Left lung (tissue), 10 donors: ENCODE results near the gene SH3GL1. TPM values are rescaled to one million over a fixed set of nuclear protein-coding genes. Genes with fewer than 3 reads are reported as not detected.

ENCODE experiments used
- ATAC-seq: fragments of 200-7000 bp; cut with Tn5 transposase; one replicate; pipeline ENCODE4 v1.9.1; 2020; ENCODE audit warnings: moderate library complexity
- DNase-seq, 4 donors: peaks; one replicate each; pipeline ENCODE4 v3.0.0-alpha.2; 2013 to 2020
- H3K27ac ChIP-seq, 2 donors: fragments of 200-600 bp; sonication (generic) in 1 of 2; one replicate each; pipeline versions ENCODE4 v1.5.0 to v1.8.0; 2020 to 2021
- H3K27me3 ChIP-seq, 2 donors: fragments of 200-600 bp; sonication (generic) in 1 of 2; one replicate each; pipeline versions ENCODE4 v1.5.0 to v1.8.0; 2020 to 2021
- H3K36me3 ChIP-seq, 2 donors: fragments of 200-600 bp; sonication (generic) in 1 of 2; one replicate each; pipeline versions ENCODE4 v1.5.0 to v1.8.0; 2020 to 2021
- H3K4me1 ChIP-seq, 2 donors: fragments of 200-600 bp; one replicate each; pipeline ENCODE4 v1.8.0; 2021
- H3K4me3 ChIP-seq, 2 donors: fragments of 200-600 bp; sonication (generic) in 1 of 2; one replicate each; pipeline versions ENCODE4 v1.5.0 to v1.8.0; 2020 to 2021; ENCODE audit warnings: mild to moderate bottlenecking in 1 of 2
- H3K9me3 ChIP-seq, 2 donors: fragments of 200-600 bp; sonication (generic) in 1 of 2; one replicate each; pipeline versions ENCODE4 v1.5.0 to v1.8.0; 2020 to 2021
- intact Hi-C, 2 donors: fragments of 100-400 bp; cut with DNase I; formaldehyde crosslinking; loops; one replicate each; pipeline versions ENCODE4 v1.11.2 to v1.14.2; 2022
- microRNA-seq, 2 donors: library from miRNA; unstranded; fragments of <30 nt; microRNA quantifications; one replicate each; pipeline ENCODE4, GENCODE V29; 2019
- polyA plus RNA-seq, 6 donors: library from polyadenylated mRNA; unstranded; fragments of 120-200 nt; gene quantifications; one replicate each; pipeline ENCODE4 v1.2.1, GENCODE V29; 2013; ENCODE audit not compliant: insufficient read length in 6 of 6
- total RNA-seq, 2 donors: library from RNA; stranded (reverse); fragmentation: NEBNext Ultra II Directional; extraction: Animal tissue kit (Norgen Biotek cat#: 25700); gene quantifications; one replicate each; pipeline ENCODE4 v1.2.1, GENCODE V29; 2021
- TF ChIP-seq, protein P1 (sequence below), 2 donors: fragments of 200-600 bp; sonication (generic) in 1 of 2; IDR thresholded peaks; one replicate each; pipeline versions ENCODE4 v1.5.0 to v1.8.0; 2021; ENCODE audit warnings: antibody characterized with exemption in 2 of 2
- donor health status: DM: no; HTN: yes; CAD: no.
- donor health status: DM: no; HTN: no; CAD: no.

The SH3GL1 gene
- total and polyA plus RNA-seq, 8 donors = 64.6 to 119 (median 84.4) TPM

DNA sequence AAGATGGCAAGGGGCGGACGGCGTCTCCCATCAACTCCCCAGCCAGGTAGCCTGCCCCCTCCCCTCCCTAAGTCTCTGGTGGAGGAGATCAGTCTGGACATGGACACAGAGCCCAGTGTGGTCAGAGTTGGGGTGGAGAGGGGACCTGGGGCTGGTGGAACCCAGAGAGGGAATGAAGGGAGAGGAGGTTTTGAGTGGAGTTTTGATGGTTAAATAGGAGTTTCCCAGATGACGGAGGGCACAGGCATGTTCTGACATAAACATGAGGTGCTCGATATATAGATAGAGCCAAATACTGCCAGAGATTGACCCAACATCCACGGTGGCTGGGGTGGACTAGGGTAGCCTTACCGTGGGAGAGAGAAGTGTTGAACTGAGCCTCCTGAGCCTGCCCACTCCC lies 81.9 kb downstream of the SH3GL1 start:
- TF ChIP-seq, protein P1, sequence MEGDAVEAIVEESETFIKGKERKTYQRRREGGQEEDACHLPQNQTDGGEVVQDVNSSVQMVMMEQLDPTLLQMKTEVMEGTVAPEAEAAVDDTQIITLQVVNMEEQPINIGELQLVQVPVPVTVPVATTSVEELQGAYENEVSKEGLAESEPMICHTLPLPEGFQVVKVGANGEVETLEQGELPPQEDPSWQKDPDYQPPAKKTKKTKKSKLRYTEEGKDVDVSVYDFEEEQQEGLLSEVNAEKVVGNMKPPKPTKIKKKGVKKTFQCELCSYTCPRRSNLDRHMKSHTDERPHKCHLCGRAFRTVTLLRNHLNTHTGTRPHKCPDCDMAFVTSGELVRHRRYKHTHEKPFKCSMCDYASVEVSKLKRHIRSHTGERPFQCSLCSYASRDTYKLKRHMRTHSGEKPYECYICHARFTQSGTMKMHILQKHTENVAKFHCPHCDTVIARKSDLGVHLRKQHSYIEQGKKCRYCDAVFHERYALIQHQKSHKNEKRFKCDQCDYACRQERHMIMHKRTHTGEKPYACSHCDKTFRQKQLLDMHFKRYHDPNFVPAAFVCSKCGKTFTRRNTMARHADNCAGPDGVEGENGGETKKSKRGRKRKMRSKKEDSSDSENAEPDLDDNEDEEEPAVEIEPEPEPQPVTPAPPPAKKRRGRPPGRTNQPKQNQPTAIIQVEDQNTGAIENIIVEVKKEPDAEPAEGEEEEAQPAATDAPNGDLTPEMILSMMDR (IDR thresholded peaks at IDR 0.05) = no peak
- Histone ChIP-seq H3K9me3 (peaks cover 0 to 21% of the 10 kb centered on the region in 2 donors), H3K4me3 (no peak overlapping the region), H3K4me1 (peaks cover 0 to 7% of the 10 kb centered on the region in 2 donors), H3K27ac (no peak overlapping the region), H3K36me3 (no peaks in the 10 kb centered on the region), H3K27me3 (no peaks in the 10 kb centered on the region)
- DNase-seq (no peak), ATAC-seq (no peak)
- intact Hi-C loops = no loop called here

DNA sequence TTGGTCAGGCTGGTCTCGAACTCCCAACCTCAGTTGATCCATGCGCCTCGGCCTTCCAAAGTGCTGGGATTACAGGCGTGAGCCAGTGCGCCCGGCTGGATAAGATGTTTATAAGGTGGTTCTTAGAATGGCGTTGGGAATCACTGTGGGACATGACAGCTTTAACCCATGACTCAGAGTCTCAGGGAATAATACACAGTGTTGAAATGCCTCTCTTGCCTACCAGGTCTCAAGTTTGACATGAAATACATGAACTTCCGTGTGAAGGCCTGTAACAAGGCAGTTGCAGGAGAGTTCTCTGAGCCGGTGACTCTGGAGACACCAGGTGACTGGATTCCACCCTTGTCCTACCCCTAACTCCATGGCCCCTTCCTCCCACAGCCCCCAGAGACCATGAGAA lies 83.4 kb downstream of the SH3GL1 start:
- Histone ChIP-seq H3K27ac (no peak overlapping the region), H3K4me1 (peaks cover 0 to 7% of the 10 kb centered on the region in 2 donors), H3K4me3 (no peak overlapping the region), H3K36me3 (no peaks in the 10 kb centered on the region), H3K27me3 (no peaks in the 10 kb centered on the region), H3K9me3 (peaks cover 0 to 16% of the 10 kb centered on the region in 2 donors)
- no peak for ATAC-seq
- intact Hi-C loops = no loop called here
- DNase-seq = peak in 1 of 4 donors; percentile 12
- TF ChIP-seq, protein P1 (IDR thresholded peaks at IDR 0.05) = no peak

DNA sequence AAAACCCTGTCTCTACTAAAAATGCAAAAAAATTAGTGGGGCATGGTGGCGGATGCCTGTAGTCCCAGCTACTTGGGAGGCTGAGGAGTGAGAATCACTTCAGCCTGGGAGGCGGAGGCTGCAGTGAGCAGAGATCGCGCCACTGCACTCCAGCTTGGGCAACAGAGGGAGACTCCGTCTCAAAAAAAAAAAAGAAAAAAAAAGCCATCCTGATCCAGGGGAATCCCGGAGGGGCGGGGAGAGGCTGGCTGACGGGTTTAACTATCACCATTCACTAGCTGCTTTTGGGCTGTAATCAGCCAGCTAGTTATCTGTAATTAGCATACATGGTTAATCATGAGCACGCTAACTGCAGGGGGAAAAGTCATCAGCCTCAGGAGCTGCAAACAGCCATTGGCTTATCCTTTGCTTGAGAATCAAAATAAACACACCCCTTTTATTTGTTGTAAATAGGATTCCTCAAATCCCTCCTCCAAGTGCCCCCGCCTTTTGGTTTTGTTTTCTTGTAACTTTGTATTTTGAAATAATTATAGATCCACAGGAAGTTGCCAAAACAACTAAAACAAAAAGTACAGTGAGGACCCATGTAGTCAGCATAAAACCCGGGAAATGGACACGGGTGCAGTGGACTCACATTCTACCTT lies 86.4 kb downstream of the SH3GL1 start:
- Histone ChIP-seq H3K4me1 (peaks cover 0 to 7% of the 10 kb centered on the region in 2 donors), H3K36me3 (no peaks in the 10 kb centered on the region), H3K27ac (peak overlapping the region in 1 of 2 donors; percentile 18), H3K9me3 (no peaks in the 10 kb centered on the region), H3K4me3 (no peak overlapping the region), H3K27me3 (no peaks in the 10 kb centered on the region)
- DNase-seq = peak in 1 of 4 donors; percentile 33
- TF ChIP-seq, protein P1 (IDR thresholded peaks at IDR 0.05) = no peak
- intact Hi-C loops = no loop called here
- ATAC-seq = no peak

Small RNA genes within 50 kb of the gene (microRNA-seq; reads per million reads assigned to microRNA genes)
- gene MIR4746 = 0.41 to 1.0 reads per million in 2 donors

Other genes with a start within 250 kb of the SH3GL1 start
- not detected for gene CREB3L3, start 246.9 kb downstream of the SH3GL1 start, total RNA-seq
- not detected for gene CREB3L3, start 246.9 kb downstream of the SH3GL1 start, polyA plus RNA-seq
- gene SIRT6, start 218.0 kb downstream of the SH3GL1 start, total RNA-seq = 10 to 100 TPM; 20.8 to 21.9 TPM
- 10 to 100 TPM; 17.8 to 24.7 (median 19.0) TPM for gene SIRT6, start 218.0 kb downstream of the SH3GL1 start, polyA plus RNA-seq
- 1 to 10 TPM in 1 of 2 donors, under 1 TPM in 1; 0.58 to 2.1 TPM for gene ANKRD24, start 217.9 kb downstream of the SH3GL1 start, total RNA-seq
- gene ANKRD24, start 217.9 kb downstream of the SH3GL1 start, polyA plus RNA-seq = 1 to 10 TPM in 5 of 6 donors, under 1 TPM in 1; 0.86 to 2.3 (median 1.3) TPM
- 1 to 10 TPM; 1.5 to 6.0 TPM for gene EBI3, start 171.0 kb downstream of the SH3GL1 start, total RNA-seq
- under 1 TPM; 0.39 to 0.73 (median 0.56) TPM for gene EBI3, start 171.0 kb downstream of the SH3GL1 start, polyA plus RNA-seq
- gene YJU2, start 153.5 kb downstream of the SH3GL1 start, total RNA-seq = 10 to 100 TPM; 13.2 to 16.9 TPM
- 10 to 100 TPM; 14.3 to 21.0 (median 18.8) TPM for gene YJU2, start 153.5 kb downstream of the SH3GL1 start, polyA plus RNA-seq
- not detected for gene SHD, start 121.3 kb downstream of the SH3GL1 start, total RNA-seq
- under 1 TPM in 5 of 6 donors, not detected in 1; 0.21 to 0.28 (median 0.21) TPM for gene SHD, start 121.3 kb downstream of the SH3GL1 start, polyA plus RNA-seq
- under 1 TPM; 0.71 to 0.85 TPM for gene TMIGD2, start 98.2 kb downstream of the SH3GL1 start, total RNA-seq
- gene TMIGD2, start 98.2 kb downstream of the SH3GL1 start, polyA plus RNA-seq = under 1 TPM; 0.22 to 0.56 (median 0.34) TPM
- gene FSD1, start 95.9 kb downstream of the SH3GL1 start, total RNA-seq = under 1 TPM in 1 of 2 donors, not detected in 1; 0.55 TPM
- gene FSD1, start 95.9 kb downstream of the SH3GL1 start, polyA plus RNA-seq = 1 to 10 TPM; 1.0 to 1.9 (median 1.5) TPM
- 10 to 100 TPM; 14.1 to 28.1 TPM for gene STAP2, start 61.7 kb downstream of the SH3GL1 start, total RNA-seq
- 10 to 100 TPM; 33.3 to 41.5 (median 36.9) TPM for gene STAP2, start 61.7 kb downstream of the SH3GL1 start, polyA plus RNA-seq
- 10 to 100 TPM; 21.9 to 31.3 TPM for gene MPND, start 57.0 kb downstream of the SH3GL1 start, total RNA-seq
- gene MPND, start 57.0 kb downstream of the SH3GL1 start, polyA plus RNA-seq = 10 to 100 TPM; 19.9 to 27.3 (median 25.8) TPM
- 10 to 100 TPM; 15.6 to 24.1 TPM for gene CHAF1A, start 2.1 kb upstream of the SH3GL1 start, total RNA-seq
- 10 to 100 TPM; 18.5 to 29.3 (median 24.8) TPM for gene CHAF1A, start 2.1 kb upstream of the SH3GL1 start, polyA plus RNA-seq
- gene UBXN6, start 57.2 kb upstream of the SH3GL1 start, total RNA-seq = 10 to 100 TPM; 86.0 to 89.5 TPM
- gene UBXN6, start 57.2 kb upstream of the SH3GL1 start, polyA plus RNA-seq = 100 to 1,000 TPM in 1 of 6 donors, 10 to 100 TPM in 5; 70.2 to 101 (median 84.9) TPM
- 10 to 100 TPM; 30.9 to 36.6 TPM for gene HDGFL2, start 71.8 kb upstream of the SH3GL1 start, total RNA-seq
- 10 to 100 TPM; 59.3 to 87.4 (median 75.3) TPM for gene HDGFL2, start 71.8 kb upstream of the SH3GL1 start, polyA plus RNA-seq
- gene PLIN4, start 117.9 kb upstream of the SH3GL1 start, total RNA-seq = 1 to 10 TPM; 1.2 to 4.0 TPM
- 1 to 10 TPM in 5 of 6 donors, under 1 TPM in 1; 0.88 to 1.2 (median 1.1) TPM for gene PLIN4, start 117.9 kb upstream of the SH3GL1 start, polyA plus RNA-seq
- 10 to 100 TPM in 1 of 2 donors, 1 to 10 TPM in 1; 8.4 to 15.9 TPM for gene PLIN5, start 134.7 kb upstream of the SH3GL1 start, total RNA-seq
- 1 to 10 TPM; 1.8 to 2.8 (median 2.2) TPM for gene PLIN5, start 134.7 kb upstream of the SH3GL1 start, polyA plus RNA-seq
- 10 to 100 TPM; 11.2 to 17.9 TPM for gene LRG1, start 139.5 kb upstream of the SH3GL1 start, total RNA-seq
- under 1 TPM; 0.58 to 0.97 (median 0.79) TPM for gene LRG1, start 139.5 kb upstream of the SH3GL1 start, polyA plus RNA-seq
- 10 to 100 TPM in 1 of 2 donors, 1 to 10 TPM in 1; 4.8 to 24.7 TPM for gene SEMA6B, start 159.1 kb upstream of the SH3GL1 start, total RNA-seq
- 1 to 10 TPM; 2.1 to 4.0 (median 2.9) TPM for gene SEMA6B, start 159.1 kb upstream of the SH3GL1 start, polyA plus RNA-seq
- 1 to 10 TPM; 5.9 to 8.6 TPM for gene TNFAIP8L1, start 239.0 kb upstream of the SH3GL1 start, total RNA-seq
- gene TNFAIP8L1, start 239.0 kb upstream of the SH3GL1 start, polyA plus RNA-seq = 10 to 100 TPM; 14.1 to 17.9 (median 16.9) TPM